VCaP (cell line): Measurements from ENCODE around the gene CTU2.
A peak's percentile ranks its signal among the peaks of the same experiment; 100 is the strongest.

Experiments used
- H3K27ac ChIP-seq: fragments of 450-650 bp; 2 replicates; pipeline ENCODE4 v1.5.1; 2017
- TF ChIP-seq, protein P1 (sequence below): fragments of 450-650 bp; conservative IDR thresholded peaks from 2 replicates; pipeline ENCODE4 v1.5.1; 2017; ENCODE audit warnings: mild to moderate bottlenecking, moderate library complexity

CTU2 gene

DNA sequence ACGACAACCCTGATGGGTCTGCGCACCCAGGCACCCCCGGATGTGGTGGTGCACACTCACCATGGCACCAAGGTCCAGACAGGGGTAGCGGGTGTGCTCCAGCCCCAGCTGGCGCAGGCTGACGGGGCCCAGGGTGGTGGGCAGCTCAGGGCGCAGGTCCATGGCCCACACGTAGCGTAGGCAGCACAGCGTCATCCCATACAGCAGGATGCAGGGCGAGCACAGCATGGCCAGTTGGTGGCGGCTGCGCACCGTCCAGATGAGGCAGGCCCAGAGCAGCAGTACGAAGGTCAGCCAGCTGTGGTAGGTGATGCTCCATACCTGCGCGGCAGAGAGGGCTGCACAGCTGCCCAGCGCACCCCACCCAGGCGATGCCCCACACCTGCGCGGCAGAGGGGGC is 29.8 kb downstream of the CTU2 start:
- no peak overlapping the region for H3K27ac ChIP-seq
- TF ChIP-seq, protein P1, sequence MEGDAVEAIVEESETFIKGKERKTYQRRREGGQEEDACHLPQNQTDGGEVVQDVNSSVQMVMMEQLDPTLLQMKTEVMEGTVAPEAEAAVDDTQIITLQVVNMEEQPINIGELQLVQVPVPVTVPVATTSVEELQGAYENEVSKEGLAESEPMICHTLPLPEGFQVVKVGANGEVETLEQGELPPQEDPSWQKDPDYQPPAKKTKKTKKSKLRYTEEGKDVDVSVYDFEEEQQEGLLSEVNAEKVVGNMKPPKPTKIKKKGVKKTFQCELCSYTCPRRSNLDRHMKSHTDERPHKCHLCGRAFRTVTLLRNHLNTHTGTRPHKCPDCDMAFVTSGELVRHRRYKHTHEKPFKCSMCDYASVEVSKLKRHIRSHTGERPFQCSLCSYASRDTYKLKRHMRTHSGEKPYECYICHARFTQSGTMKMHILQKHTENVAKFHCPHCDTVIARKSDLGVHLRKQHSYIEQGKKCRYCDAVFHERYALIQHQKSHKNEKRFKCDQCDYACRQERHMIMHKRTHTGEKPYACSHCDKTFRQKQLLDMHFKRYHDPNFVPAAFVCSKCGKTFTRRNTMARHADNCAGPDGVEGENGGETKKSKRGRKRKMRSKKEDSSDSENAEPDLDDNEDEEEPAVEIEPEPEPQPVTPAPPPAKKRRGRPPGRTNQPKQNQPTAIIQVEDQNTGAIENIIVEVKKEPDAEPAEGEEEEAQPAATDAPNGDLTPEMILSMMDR = no peak

DNA sequence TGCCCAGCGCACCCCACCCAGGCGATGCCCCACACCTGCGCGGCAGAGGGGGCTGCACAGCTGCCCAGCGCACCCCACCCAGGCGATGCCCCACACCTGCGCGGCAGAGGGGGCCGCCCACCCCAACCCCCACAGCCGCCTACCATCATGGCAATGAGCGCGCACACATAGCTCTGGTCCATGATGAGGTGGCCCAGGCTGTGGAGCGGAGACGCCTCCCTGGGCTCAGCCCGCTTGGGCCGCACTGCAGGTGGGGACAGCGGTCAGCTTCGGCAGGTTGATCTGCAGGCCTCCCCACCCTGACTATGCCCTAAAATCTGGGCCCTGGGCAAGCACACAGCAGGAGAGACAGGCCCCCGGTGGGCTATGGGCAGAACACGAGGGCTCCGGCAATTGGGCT is 30.2 kb downstream of the CTU2 start:
- TF ChIP-seq, protein P1 = no peak
- H3K27ac ChIP-seq = no peak overlapping the region

DNA sequence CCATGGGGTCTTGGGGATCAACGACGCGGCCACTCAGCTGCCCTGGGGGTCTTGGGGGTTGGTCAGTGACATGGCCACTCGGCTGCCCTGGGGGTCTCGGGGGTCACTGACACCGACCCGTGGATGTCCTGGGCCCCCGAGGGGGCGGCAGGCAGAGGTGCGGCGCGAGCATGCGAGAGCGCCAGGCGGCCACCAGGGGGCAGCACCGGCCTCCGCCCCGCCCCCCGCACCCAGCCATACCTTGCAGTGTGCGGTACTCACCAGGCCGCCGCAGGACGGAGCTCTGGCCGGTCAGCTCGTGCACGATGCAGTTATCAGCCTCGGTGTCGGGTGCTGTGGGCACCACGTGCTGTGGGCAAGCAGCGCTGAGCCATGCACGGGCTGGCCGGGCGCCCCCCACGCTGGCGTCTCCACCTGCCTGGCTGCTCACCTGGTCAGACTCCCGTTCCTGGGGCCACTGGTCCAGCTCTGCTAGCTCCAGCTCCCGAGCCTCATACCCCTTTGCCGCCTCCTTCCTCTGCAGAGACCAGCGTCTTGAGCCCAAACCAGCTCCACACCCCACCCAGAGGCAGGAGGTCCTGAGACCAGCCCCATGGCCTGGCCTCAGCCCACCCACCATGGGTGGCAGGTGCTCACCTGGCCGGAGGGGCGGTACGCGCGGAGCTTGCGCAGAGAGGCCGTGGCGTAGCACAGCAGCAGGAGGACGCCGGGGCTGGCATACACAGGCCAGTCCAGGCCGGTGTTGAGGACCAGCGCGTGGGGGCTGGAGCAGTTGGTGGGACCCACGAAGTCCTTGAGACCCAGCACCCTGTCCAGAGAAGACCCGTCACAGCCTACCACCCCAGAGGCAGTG is 31.2 kb downstream of the CTU2 start:
- TF ChIP-seq, protein P1 = peak; percentile 79
- H3K27ac ChIP-seq = 0 out of 2 replicates have a peak overlapping the region, but pooled peaks have one; percentile 13

DNA sequence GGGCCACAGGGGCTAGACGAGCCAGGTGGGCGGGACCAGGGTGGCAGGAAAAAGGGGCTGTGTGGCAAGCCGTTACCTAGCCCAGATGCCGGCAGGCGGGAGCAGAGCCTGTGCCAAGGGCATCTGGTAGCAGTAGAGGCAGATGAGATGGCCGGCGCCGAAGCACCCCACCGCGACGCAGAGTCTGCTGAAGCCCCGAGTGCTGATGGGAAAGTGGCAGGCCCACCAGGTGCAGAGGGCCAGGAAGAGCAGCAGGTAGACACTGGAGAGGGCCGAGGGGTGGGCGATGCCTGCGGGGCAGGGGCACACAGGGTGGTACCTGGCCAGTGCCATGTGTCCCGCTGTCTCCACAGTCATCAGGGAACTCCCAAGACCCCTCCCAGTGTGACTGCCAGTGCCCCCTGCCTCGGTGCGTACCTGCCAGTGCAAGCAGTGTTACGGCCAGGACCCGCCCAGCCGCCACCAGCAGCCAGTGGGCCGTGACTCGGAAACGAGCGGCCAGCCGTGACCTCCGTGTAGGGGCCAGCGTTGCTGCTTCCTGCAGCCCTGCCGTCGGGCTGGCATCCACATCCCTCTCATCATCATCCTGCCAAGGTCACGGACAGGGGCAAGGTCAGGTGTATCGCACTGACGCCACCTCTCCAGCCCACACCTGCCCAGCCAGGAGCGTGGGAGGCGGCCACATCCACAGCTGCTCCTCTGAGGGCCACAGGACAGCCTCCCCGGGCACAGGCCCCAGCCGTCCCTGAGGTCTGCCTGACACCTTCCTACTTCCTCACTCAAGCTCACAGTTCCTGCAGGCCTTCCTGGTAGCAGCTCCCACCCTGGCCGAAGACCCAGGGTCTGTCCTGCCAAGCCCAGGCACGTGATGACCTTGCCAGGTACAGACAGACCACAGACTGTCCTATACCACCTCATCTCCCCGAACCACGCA is 32.1 kb downstream of the CTU2 start:
- 0 out of 2 replicates have a peak overlapping the region, but pooled peaks have one; percentile 21 for H3K27ac ChIP-seq
- TF ChIP-seq, protein P1 = no peak

DNA sequence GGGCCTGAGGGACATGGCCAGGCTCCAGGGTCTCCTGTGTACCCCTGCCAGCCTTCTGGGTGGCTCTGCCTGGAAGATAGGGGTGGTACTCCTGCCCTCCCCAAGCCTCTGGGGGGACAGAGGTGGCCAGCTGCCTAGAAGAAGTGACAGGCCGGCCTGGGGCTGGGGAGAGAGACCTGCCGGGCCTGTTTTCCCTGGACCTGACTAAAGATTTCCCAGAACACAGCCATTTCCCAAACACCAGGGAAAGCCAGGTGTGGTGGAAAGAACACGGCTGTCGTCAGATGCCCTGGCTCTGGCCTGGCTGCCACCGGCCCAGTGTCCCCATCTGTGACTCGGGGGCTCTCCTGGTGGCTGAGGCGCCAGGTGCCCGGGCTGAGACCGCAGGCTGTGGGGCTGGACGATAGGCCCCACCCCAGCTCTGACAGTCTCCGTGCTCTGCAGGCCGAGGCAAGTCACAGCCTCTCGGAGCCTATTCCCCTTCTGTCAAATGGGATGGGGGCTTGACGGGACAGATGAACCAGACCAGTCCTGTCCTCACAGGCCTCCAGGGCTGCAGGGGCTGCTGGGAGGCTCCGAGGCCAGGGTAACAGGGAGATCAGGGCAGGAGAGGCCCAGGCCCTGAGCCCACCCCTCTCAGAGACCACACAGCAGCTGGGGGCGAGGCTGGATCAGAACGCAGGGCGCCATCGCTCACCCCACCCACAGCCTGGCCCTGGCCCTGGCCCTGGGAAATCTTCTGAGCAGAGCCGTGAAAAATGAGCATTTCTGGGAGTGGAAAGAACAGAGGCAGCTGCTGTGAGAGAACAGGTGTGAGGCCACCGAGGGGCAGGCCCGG is 33.1 kb downstream of the CTU2 start:
- TF ChIP-seq, protein P1 = no peak
- H3K27ac ChIP-seq = peak overlapping the region; percentile 21; the same call in 1 of the 2 replicates

DNA sequence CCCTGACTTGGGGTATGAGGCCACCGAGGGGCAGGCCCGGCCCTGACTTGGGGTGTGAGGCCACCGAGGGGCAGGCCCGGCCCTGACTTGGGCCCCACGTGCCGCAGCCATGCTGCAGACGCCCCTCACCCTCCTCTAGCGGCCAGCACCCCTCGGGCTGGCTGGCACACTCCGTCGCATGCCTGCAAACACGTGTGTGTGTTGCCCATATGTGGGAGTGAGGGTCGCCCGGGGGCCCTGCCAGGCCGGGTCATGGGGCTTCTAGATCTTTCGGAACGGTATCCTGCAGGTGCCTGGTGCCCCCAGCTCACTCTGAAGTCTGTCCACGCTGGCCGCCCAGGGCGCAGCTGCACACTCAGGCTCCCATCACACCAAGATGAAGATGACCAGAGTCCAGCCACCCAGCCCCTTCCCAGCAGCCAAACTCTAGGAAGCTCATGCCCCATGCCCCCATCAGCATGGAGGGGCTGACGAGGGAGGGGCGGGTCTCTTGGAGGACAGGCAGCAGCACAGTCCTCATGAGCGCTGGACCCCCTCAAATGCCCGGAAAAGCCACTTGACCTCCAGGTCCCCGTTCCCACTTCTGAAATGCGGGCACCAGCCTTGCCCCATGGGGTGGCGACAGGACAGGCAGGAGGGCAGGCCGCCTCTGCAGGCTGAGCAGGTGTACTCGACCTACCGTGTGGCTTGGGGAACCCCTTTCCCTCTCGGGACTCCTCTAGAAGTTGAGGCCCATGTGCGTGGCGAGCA is 33.8 kb downstream of the CTU2 start:
- H3K27ac ChIP-seq = peak overlapping the region; percentile 21; the same call in 1 of the 2 replicates
- TF ChIP-seq, protein P1 = no peak
